Mesenchymal stem cell (in vitro differentiated cells and primary cell): ENCODE data around the gene CHCHD6.

Experiments
- DNase-seq: peaks from one replicate; pipeline ENCODE4 v3.0.0-alpha.2; 2013
- H2AFZ ChIP-seq: one replicate; pipeline ENCODE4 v1.6.1; 2013; ENCODE audit warnings: low read depth, mild to moderate bottlenecking, control low read depth, inconsistent platforms, low read length, moderate library complexity
- H2AK5ac ChIP-seq: 2 replicates; pipeline ENCODE4 v1.6.1; 2013; ENCODE audit warnings: low read length, moderate library complexity, mild to moderate bottlenecking, inconsistent platforms; ENCODE audit not compliant: severe bottlenecking
- H2BK120ac ChIP-seq: one replicate; pipeline ENCODE4 v1.6.1; 2013; ENCODE audit warnings: low read depth, mild to moderate bottlenecking, inconsistent platforms, low read length, moderate library complexity
- H2BK12ac ChIP-seq, 2 experiments: one replicate each; pipeline ENCODE4 v1.6.1; 2013; ENCODE audit warnings: inconsistent platforms in 2 of 2, low read length in 2 of 2, mild to moderate bottlenecking in 2 of 2, moderate library complexity in 2 of 2, control low read depth in 1 of 2
- H2BK15ac ChIP-seq: one replicate; pipeline ENCODE4 v1.6.1; 2013; ENCODE audit warnings: mild to moderate bottlenecking, low read depth, inconsistent platforms; ENCODE audit not compliant: poor library complexity, severe bottlenecking
- H2BK5ac ChIP-seq: 2 replicates; pipeline ENCODE4 v1.6.1; 2013; ENCODE audit warnings: low read depth, mild to moderate bottlenecking, low read length, control low read depth, inconsistent platforms; ENCODE audit not compliant: poor library complexity, severe bottlenecking
- H3K14ac ChIP-seq, 2 experiments: one replicate each; pipeline ENCODE4 v1.6.1; 2013; ENCODE audit warnings: inconsistent platforms in 2 of 2, low read length in 2 of 2, control low read depth in 1 of 2, mild to moderate bottlenecking in 1 of 2, moderate library complexity in 1 of 2
- H3K18ac ChIP-seq, 2 experiments: one replicate each; pipeline ENCODE4 v1.6.1; 2013; ENCODE audit warnings: inconsistent platforms in 2 of 2, low read length in 2 of 2, control low read depth in 1 of 2, low read depth in 1 of 2, mild to moderate bottlenecking in 1 of 2
- H3K23ac ChIP-seq, 2 experiments: one replicate each; pipeline ENCODE4 v1.6.1; 2013; ENCODE audit warnings: inconsistent platforms in 2 of 2, low read length in 2 of 2, mild to moderate bottlenecking in 2 of 2, moderate library complexity in 2 of 2, control low read depth in 1 of 2
- H3K27ac ChIP-seq: 2 replicates; pipeline ENCODE4 v1.5.1; 2013; ENCODE audit warnings: mild to moderate bottlenecking, moderate library complexity, low read length, control low read depth, inconsistent platforms; ENCODE audit not compliant: poor library complexity, severe bottlenecking
- H3K27me3 ChIP-seq, 2 experiments: 2 replicates each; pipeline versions ENCODE4 v1.6.1 to v1.7.0; 2013; ENCODE audit warnings: low read length in 2 of 2, mild to moderate bottlenecking in 2 of 2, moderate library complexity in 2 of 2, control low read depth in 1 of 2, inconsistent platforms in 1 of 2; ENCODE audit not compliant: control insufficient read depth in 1 of 2, insufficient read depth in 1 of 2
- H3K36me3 ChIP-seq, 2 experiments: 2 replicates each; pipeline versions ENCODE4 v1.6.1 to v1.7.0; 2013; ENCODE audit warnings: low read length in 2 of 2, control low read depth in 1 of 2, inconsistent platforms in 1 of 2, low read depth in 1 of 2, mild to moderate bottlenecking in 1 of 2; ENCODE audit not compliant: insufficient read depth in 2 of 2, control insufficient read depth in 1 of 2
- H3K4ac ChIP-seq, 2 experiments: one replicate each; pipeline ENCODE4 v1.6.1; 2013; ENCODE audit warnings: inconsistent platforms in 2 of 2, low read length in 2 of 2, mild to moderate bottlenecking in 2 of 2, moderate library complexity in 2 of 2, control low read depth in 1 of 2, low read depth in 1 of 2
- H3K4me1 ChIP-seq: 2 replicates; pipeline ENCODE4 v1.6.1; 2013; ENCODE audit warnings: low read depth, low read length, control low read depth; ENCODE audit not compliant: control insufficient read depth, insufficient read depth
- H3K4me2 ChIP-seq: 2 replicates; pipeline ENCODE4 v1.6.1; 2013; ENCODE audit warnings: low read length, mild to moderate bottlenecking, inconsistent platforms; ENCODE audit not compliant: poor library complexity, severe bottlenecking
- H3K4me3 ChIP-seq, 2 experiments: 2 replicates each; pipeline versions ENCODE4 v1.5.1 to v1.7.0; 2013; ENCODE audit warnings: low read length in 2 of 2, mild to moderate bottlenecking in 2 of 2, control low read depth in 1 of 2, low read depth in 1 of 2; ENCODE audit not compliant: insufficient read depth in 1 of 2
- H3K79me1 ChIP-seq: replicated peaks from 2 replicates; pipeline ENCODE4 v1.6.1; 2013; ENCODE audit warnings: mild to moderate bottlenecking, control low read depth, low read length, inconsistent platforms; ENCODE audit not compliant: poor library complexity, severe bottlenecking
- H3K9ac ChIP-seq: 2 replicates; pipeline ENCODE4 v1.7.0; 2013; ENCODE audit warnings: mild to moderate bottlenecking, low read length, moderate library complexity
- H3K9me3 ChIP-seq: 2 replicates; pipeline ENCODE4 v1.7.0; 2013; ENCODE audit warnings: mild to moderate bottlenecking, low read length; ENCODE audit not compliant: control insufficient read depth
- H4K8ac ChIP-seq: one replicate; pipeline ENCODE4 v1.6.1; 2013; ENCODE audit warnings: inconsistent platforms, mild to moderate bottlenecking, low read length, moderate library complexity
- H4K91ac ChIP-seq: one replicate; pipeline ENCODE4 v1.6.1; 2013; ENCODE audit warnings: mild to moderate bottlenecking, low read length, inconsistent platforms
- WGBS: methylation state at CpG from one replicate; pipeline ENCODE4 v1.1.7; 2013; ENCODE audit warnings: mixed read lengths; 5-methylcytosine and 5-hydroxymethylcytosine counted together

The CHCHD6 gene

DNA sequence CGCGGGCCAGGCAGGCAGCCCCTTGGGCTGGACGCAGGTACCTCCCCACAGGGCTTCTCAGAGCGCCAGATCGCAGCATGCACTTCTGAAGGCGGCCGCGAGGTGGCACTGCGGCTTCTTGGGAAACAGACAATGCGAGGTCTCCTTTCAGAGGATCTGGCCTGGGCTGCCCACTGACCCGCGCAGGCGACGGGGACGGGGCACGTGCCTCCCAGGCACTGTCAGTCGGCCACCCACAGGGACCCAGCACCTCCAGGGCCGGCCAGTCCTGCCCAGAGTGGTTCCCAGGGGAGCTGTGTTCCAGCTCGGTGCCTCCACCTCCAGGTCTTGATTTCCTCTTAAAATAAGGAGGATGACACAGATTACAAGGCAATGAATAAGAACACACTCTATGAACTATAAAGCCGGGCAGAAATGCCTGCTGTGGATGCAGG, 24.7 kb upstream of the CHCHD6 start:
- no peak overlapping the region for H2BK5ac ChIP-seq
- H2BK120ac ChIP-seq, result no peak overlapping the region
- no peak overlapping the region for H3K18ac ChIP-seq
- peak; percentile 76 for DNase-seq
- H3K79me1 ChIP-seq, result no peaks in the 10 kb centered on the region
- peaks cover 15 to 49% of the 10 kb centered on the region in 2 experiments for H3K27me3 ChIP-seq
- H2AK5ac ChIP-seq, result no peak overlapping the region
- no peak overlapping the region for H2AFZ ChIP-seq
- H3K9ac ChIP-seq, result peak overlapping the region; percentile 35
- no peak overlapping the region for H3K27ac ChIP-seq
- H3K4me3 ChIP-seq, result peak overlapping the region; percentile 1 to 29
- WGBS, result 3% methylated on average over 18 of the region's 20 CpGs
- H4K91ac ChIP-seq, result no peak overlapping the region
- H2BK12ac ChIP-seq, result no peak overlapping the region
- H3K4ac ChIP-seq, result no peak overlapping the region
- no peak overlapping the region for H3K23ac ChIP-seq
- no peak overlapping the region for H4K8ac ChIP-seq
- H3K14ac ChIP-seq, result no peak overlapping the region
- peaks cover 15% of the 10 kb centered on the region for H3K4me1 ChIP-seq
- peak overlapping the region; percentile 36 for H3K4me2 ChIP-seq
- H3K9me3 ChIP-seq, result no peaks in the 10 kb centered on the region
- no peak overlapping the region for H2BK15ac ChIP-seq
- H3K36me3 ChIP-seq, result no peaks in the 10 kb centered on the region

DNA sequence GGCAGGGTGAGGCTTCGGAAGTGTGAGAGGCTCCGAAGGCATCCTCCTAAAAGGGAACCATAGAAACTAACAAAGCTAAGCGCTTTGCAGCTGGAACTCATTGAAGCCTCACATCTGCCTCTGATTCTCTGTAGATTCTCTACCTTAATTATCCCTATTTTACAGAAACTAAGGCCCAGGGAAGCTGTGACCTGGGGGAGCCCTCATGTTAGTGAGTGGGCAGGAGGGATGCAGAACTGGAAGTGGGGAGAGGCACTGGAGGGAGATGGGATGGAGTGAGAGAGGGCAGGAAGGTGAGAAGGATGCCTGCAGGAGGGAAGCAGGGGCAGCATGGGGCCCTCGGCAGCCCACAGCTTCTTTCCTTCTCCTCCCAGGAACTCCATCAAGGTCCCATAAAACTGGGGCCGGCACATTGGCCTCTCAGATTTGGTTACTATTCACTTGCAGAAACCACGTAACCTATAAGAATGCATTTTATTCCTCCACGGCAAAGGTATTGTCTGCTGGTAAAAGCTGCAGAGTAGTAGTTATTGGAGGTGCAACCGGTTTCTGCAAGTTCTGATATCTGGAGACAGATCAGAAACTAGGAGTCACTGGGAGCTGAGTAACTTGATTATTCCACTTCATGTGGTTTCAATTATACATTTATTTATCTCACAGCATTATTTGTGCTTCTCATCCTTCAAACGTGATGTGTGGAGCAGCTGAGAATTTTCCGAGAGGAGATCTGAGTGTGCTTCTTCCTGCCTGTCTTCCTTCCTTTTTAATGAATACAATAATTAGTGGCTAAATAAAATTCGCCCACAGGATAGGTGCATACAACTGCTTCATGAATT, 24.0 kb upstream of the CHCHD6 start:
- no peak overlapping the region for H3K18ac ChIP-seq
- H2BK5ac ChIP-seq, result no peak overlapping the region
- H3K4me3 ChIP-seq, result no peak overlapping the region
- H2BK15ac ChIP-seq, result no peak overlapping the region
- DNase-seq, result no peak
- peaks cover 20% of the 10 kb centered on the region for H3K4me1 ChIP-seq
- no peak overlapping the region for H3K14ac ChIP-seq
- H4K91ac ChIP-seq, result no peak overlapping the region
- H3K4ac ChIP-seq, result no peak overlapping the region
- H2BK120ac ChIP-seq, result no peak overlapping the region
- H3K23ac ChIP-seq, result no peak overlapping the region
- H3K36me3 ChIP-seq, result no peaks in the 10 kb centered on the region
- no peak overlapping the region for H3K4me2 ChIP-seq
- no peak overlapping the region for H2AK5ac ChIP-seq
- 86% methylated on average over 8 of the region's 11 CpGs for WGBS
- peak overlapping the region in 1 of 2 experiments; percentile 55 for H2BK12ac ChIP-seq
- H3K9ac ChIP-seq, result peak overlapping the region; percentile 35
- no peak overlapping the region for H2AFZ ChIP-seq
- H3K79me1 ChIP-seq, result no peaks in the 10 kb centered on the region
- peaks cover 21 to 46% of the 10 kb centered on the region in 2 experiments for H3K27me3 ChIP-seq
- no peak overlapping the region for H3K27ac ChIP-seq
- no peaks in the 10 kb centered on the region for H3K9me3 ChIP-seq
- H4K8ac ChIP-seq, result no peak overlapping the region

DNA sequence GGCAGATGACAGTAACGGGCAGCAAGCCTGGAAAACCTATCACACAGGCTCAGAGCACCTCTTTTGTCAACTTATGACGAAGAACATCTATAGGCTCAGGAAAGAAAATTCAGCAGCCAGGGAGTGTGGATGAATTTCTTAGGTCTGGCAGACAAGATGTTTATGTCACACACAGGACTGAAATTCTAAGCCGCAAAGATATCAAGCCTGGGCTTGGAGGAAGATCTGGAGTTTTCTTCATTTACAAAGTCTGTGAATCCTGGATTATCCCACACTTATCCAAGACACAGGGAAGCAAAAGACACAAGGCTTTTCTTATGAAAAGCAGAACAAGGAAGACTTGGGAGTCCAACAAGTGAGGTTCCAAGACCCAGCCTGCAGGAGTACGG, 23.4 kb upstream of the CHCHD6 start:
- H3K4me3 ChIP-seq, result no peak overlapping the region
- H4K91ac ChIP-seq, result no peak overlapping the region
- H3K9ac ChIP-seq, result no peak overlapping the region
- no peak for DNase-seq
- no peak overlapping the region for H2BK120ac ChIP-seq
- H2AFZ ChIP-seq, result no peak overlapping the region
- H3K4ac ChIP-seq, result no peak overlapping the region
- WGBS, result 81% methylated on average over 4 of the region's 4 CpGs
- no peaks in the 10 kb centered on the region for H3K79me1 ChIP-seq
- no peak overlapping the region for H3K18ac ChIP-seq
- H3K23ac ChIP-seq, result no peak overlapping the region
- H3K27me3 ChIP-seq, result peaks cover 21 to 45% of the 10 kb centered on the region in 2 experiments
- no peak overlapping the region for H2BK5ac ChIP-seq
- H3K4me2 ChIP-seq, result no peak overlapping the region
- no peaks in the 10 kb centered on the region for H3K36me3 ChIP-seq
- peaks cover 21% of the 10 kb centered on the region for H3K4me1 ChIP-seq
- H2BK12ac ChIP-seq, result no peak overlapping the region
- H3K14ac ChIP-seq, result no peak overlapping the region
- H3K27ac ChIP-seq, result no peak overlapping the region
- no peak overlapping the region for H2BK15ac ChIP-seq
- H2AK5ac ChIP-seq, result no peak overlapping the region
- H3K9me3 ChIP-seq, result no peaks in the 10 kb centered on the region
- H4K8ac ChIP-seq, result no peak overlapping the region

DNA sequence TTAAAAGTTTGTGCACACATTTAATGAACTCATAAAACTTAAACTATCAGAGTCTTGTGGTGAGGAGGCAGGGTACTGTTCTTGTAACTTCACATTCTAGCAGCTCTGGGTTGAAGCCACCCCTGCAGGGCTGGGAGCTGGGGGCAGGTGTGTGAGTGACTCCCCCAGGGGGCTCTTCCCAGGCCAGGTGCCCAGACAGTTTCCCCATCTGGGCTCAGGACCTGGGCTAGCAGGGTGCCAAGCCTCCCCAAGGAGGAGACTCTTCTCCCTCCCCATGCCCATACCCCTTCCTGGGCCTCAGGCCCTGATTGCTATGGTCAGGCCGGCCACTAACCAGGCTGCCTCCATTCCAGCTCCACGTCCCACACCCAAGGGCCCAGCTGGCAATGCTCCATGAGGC, 22.0 kb upstream of the CHCHD6 start:
- Histone ChIP-seq H3K18ac (no peak overlapping the region), H4K91ac (no peak overlapping the region), H2BK5ac (no peak overlapping the region), H2BK12ac (no peak overlapping the region), H2AFZ (no peak overlapping the region), H3K14ac (peak overlapping the region in 1 of 2 experiments; percentile 53), H2AK5ac (no peak overlapping the region), H3K4me1 (peaks cover 21% of the 10 kb centered on the region), H4K8ac (no peak overlapping the region), H3K79me1 (no peaks in the 10 kb centered on the region), H3K4me2 (no peak overlapping the region), H3K4me3 (no peak overlapping the region), H3K27me3 (peaks cover 21 to 39% of the 10 kb centered on the region in 2 experiments), H2BK120ac (no peak overlapping the region), H3K9ac (no peak overlapping the region), H3K4ac (no peak overlapping the region), H3K36me3 (no peaks in the 10 kb centered on the region), H3K23ac (no peak overlapping the region), H3K27ac (no peak overlapping the region), H3K9me3 (no peaks in the 10 kb centered on the region), H2BK15ac (no peak overlapping the region)
- WGBS, result 89% methylated on average over 2 of the region's 2 CpGs
- DNase-seq, result no peak
